AG08395 (cell line): Measurements from ENCODE around the gene SIRT7.

Source experiments
- DNase-seq: peaks from one replicate; pipeline ENCODE4 v3.0.0; 2012; ENCODE audit warnings: mixed read lengths, low spot score

Gene SIRT7

DNA sequence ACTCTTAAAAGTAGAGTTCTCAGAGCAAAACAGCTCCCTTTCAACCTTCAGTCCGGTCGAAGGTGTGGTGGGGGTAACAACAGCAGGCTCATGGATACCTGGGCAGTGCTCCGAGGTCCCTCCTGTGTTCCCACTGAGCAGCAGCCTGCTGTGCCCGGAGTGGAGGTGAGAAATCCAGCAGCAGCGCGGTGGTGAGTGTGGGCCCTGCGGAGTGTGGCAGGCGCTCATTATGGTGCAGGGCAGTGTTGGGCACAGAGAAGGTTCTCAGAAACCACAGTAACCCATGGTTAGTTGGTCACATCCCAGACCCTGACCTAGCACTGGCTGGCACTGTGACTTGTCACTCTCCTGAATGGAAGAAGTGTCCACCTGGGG lies 52.6 kb downstream of the SIRT7 start:
- DNase-seq = no peak

GRCh38 chr17:81863833-81864768 lies 53.9 kb downstream of the SIRT7 start:
- DNase-seq = no peak

- no peak for DNase-seq
These were observed 54.8 kb downstream of the SIRT7 start for GRCh38 chr17:81863123-81863675.
